Chondrocyte (in vitro differentiated cells): ENCODE measurements around the gene TST. TPM values are rescaled to one million over a fixed set of nuclear protein-coding genes. Genes with fewer than 3 reads are reported as not detected.

ENCODE experiments used
- DNase-seq: peaks from one replicate; pipeline ENCODE4 v3.0.0; 2021; ENCODE audit warnings: mixed read lengths, low spot score
- H3K27ac Mint-ChIP-seq: one replicate; pipeline ENCODE4 v1.8.0; 2021; ENCODE audit warnings: mild to moderate bottlenecking, moderate library complexity, mixed read lengths; ENCODE audit not compliant: unreplicated experiment
- H3K27me3 Mint-ChIP-seq: 2 replicates; pipeline ENCODE4 v1.8.0; 2021; ENCODE audit warnings: low read depth, mixed read lengths
- H3K36me3 Mint-ChIP-seq: 2 replicates; pipeline ENCODE4 v1.8.0; 2021; ENCODE audit warnings: low read depth, mixed read lengths
- H3K4me1 Mint-ChIP-seq: 2 replicates; pipeline ENCODE4 v1.8.0; 2021; ENCODE audit warnings: low read depth, mild to moderate bottlenecking, mixed read lengths
- H3K4me3 Mint-ChIP-seq: one replicate; pipeline ENCODE4 v1.8.0; 2021; ENCODE audit warnings: mild to moderate bottlenecking, moderate library complexity, mixed read lengths; ENCODE audit not compliant: unreplicated experiment
- H3K9me3 Mint-ChIP-seq: 2 replicates; pipeline ENCODE4 v1.8.0; 2021; ENCODE audit warnings: low read depth, mixed read lengths
- CTCF ChIP-seq: fragments of 200-600 bp; sonication (generic); IDR thresholded peaks from 2 replicates; pipeline ENCODE4 v1.5.0; 2021; ENCODE audit warnings: antibody characterized with exemption, mild to moderate bottlenecking, moderate library complexity
- total RNA-seq: library from RNA; stranded (reverse); gene quantifications from 3 replicates; pipeline ENCODE4 v1.2.1, GENCODE V29; 2021

Gene TST
- total RNA-seq, 1 donor from 2014 or later: 24.9 TPM

- peak overlapping the region; percentile 27 for H3K4me3 Mint-ChIP-seq
- peak; percentile 82 for TF ChIP-seq CTCF
- peaks cover 8% of the 10 kb centered on the region for H3K36me3 Mint-ChIP-seq
- DNase-seq: no peak
- peaks cover 24% of the 10 kb centered on the region for H3K4me1 Mint-ChIP-seq
- no peaks in the 10 kb centered on the region for H3K9me3 Mint-ChIP-seq
- no peaks in the 10 kb centered on the region for H3K27me3 Mint-ChIP-seq
- no peak overlapping the region for H3K27ac Mint-ChIP-seq
Observed at GRCh38 chr22:37021710-37022482, 2.6 kb upstream of the TST start.

- no peak for TF ChIP-seq CTCF
- Mint-ChIP-seq H3K36me3 (peaks cover 8% of the 10 kb centered on the region), H3K27me3 (no peaks in the 10 kb centered on the region), H3K27ac (no peak overlapping the region), H3K9me3 (no peaks in the 10 kb centered on the region), H3K4me3 (no peak overlapping the region), H3K4me1 (peaks cover 24% of the 10 kb centered on the region)
- DNase-seq: no peak
Observed at GRCh38 chr22:37021041-37021440, 1.8 kb upstream of the TST start.

GRCh38 chr22:37020192-37020479 lies 889 bp upstream of the TST start:
- Mint-ChIP-seq H3K4me3 (peak overlapping the region; percentile 94), H3K4me1 (peaks cover 24% of the 10 kb centered on the region), H3K36me3 (peaks cover 6% of the 10 kb centered on the region), H3K9me3 (no peaks in the 10 kb centered on the region), H3K27ac (peak overlapping the region; percentile 89), H3K27me3 (no peaks in the 10 kb centered on the region)
- no peak for TF ChIP-seq CTCF
- DNase-seq: no peak

- Mint-ChIP-seq H3K27ac (peak overlapping the region; percentile 83), H3K4me3 (peak overlapping the region; percentile 82), H3K36me3 (peaks cover 2% of the 10 kb centered on the region), H3K27me3 (no peaks in the 10 kb centered on the region), H3K4me1 (peaks cover 24% of the 10 kb centered on the region), H3K9me3 (no peaks in the 10 kb centered on the region)
- DNase-seq: no peak
- TF ChIP-seq CTCF: peak; percentile 7
Observed at GRCh38 chr22:37018815-37019308, 385 bp downstream of the TST start.

DNA sequence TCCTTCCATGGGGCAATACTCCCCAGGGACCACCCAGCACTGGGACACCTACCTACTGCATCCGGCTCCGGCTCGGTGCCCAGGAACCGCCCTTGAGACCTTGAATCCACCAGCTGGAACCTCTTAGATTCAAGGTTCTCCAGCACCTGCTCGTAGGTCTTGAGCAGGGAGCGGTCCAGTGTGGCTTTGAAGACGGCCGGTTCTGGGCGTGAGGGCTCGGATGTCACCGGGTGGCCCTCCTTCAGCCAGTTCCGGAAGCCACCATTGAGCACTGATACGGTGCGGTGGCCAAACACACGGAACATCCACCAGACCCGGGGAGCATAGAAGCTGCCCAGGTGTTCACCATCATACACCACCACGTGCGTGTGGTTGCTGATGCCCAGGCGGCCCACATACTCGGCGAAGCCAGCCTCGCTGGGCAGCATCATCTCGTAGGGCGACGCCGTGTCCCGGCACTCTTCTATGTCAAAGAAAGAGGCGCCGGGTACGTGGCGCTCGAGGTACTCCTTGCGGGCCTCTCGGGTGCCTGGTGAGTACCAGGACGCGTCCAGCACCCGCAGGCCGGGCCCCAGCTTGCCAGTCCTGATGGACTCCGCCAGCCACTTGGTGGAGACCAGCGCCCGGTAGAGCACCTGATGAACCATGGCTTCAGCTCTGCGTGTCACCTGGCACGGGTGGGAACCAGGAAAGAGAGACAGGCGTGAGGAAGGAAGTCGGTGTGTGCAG lies 997 bp downstream of the TST start:
- DNase-seq: no peak
- peak overlapping the region; percentile 82 for H3K4me3 Mint-ChIP-seq
- TF ChIP-seq CTCF: no peak
- peaks cover 2% of the 10 kb centered on the region for H3K36me3 Mint-ChIP-seq
- H3K9me3 Mint-ChIP-seq: no peaks in the 10 kb centered on the region
- peaks cover 24% of the 10 kb centered on the region for H3K4me1 Mint-ChIP-seq
- H3K27ac Mint-ChIP-seq: peak overlapping the region; percentile 83
- no peaks in the 10 kb centered on the region for H3K27me3 Mint-ChIP-seq
